GM10248 (cell line): Measurements from ENCODE around the gene ALG10.
A peak's percentile ranks its signal among the peaks of the same experiment; 100 is the strongest.
"Not testable (repeated sequence)": the region's sequence is repeated elsewhere in the genome, so short reads cannot be mapped to it uniquely, and the experiment has no call there.

Source experiments
- CTCF ChIA-PET: fragments of 300-600 bp; sonication (Branson Sonifier 250); formaldehyde crosslinking; extraction: SDS; loops from one replicate; lab custom pipeline; 2021; ENCODE audit warnings: antibody characterized with exemption; lab: Yijun Ruan, JAX
- POLR2A ChIA-PET: fragments of 350-650 bp; sonication (Branson Sonifier 250); formaldehyde crosslinking; extraction: SDS; loops from one replicate; lab custom pipeline; 2020; ENCODE audit warnings: antibody characterized with exemption; lab: Yijun Ruan, JAX
- DNase-seq: peaks from one replicate; pipeline ENCODE4 v3.0.0; 2012; ENCODE audit errors: extremely low spot score
- TF ChIP-seq, protein P1 (sequence below): IDR thresholded peaks from 2 replicates; pipeline ENCODE4 v1.5.1; 2012; ENCODE audit warnings: mild to moderate bottlenecking, low read depth; ENCODE audit errors: extremely low read depth, missing control alignments, control extremely low read depth

Gene ALG10

GRCh38 chr12:34016361-34016760 is 5.9 kb upstream of the ALG10 start:
- TF ChIP-seq, protein P1, sequence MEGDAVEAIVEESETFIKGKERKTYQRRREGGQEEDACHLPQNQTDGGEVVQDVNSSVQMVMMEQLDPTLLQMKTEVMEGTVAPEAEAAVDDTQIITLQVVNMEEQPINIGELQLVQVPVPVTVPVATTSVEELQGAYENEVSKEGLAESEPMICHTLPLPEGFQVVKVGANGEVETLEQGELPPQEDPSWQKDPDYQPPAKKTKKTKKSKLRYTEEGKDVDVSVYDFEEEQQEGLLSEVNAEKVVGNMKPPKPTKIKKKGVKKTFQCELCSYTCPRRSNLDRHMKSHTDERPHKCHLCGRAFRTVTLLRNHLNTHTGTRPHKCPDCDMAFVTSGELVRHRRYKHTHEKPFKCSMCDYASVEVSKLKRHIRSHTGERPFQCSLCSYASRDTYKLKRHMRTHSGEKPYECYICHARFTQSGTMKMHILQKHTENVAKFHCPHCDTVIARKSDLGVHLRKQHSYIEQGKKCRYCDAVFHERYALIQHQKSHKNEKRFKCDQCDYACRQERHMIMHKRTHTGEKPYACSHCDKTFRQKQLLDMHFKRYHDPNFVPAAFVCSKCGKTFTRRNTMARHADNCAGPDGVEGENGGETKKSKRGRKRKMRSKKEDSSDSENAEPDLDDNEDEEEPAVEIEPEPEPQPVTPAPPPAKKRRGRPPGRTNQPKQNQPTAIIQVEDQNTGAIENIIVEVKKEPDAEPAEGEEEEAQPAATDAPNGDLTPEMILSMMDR: no peak
- DNase-seq: no peak
- ChIA-PET CTCF (no interaction called here), POLR2A (no interaction called here)

DNA sequence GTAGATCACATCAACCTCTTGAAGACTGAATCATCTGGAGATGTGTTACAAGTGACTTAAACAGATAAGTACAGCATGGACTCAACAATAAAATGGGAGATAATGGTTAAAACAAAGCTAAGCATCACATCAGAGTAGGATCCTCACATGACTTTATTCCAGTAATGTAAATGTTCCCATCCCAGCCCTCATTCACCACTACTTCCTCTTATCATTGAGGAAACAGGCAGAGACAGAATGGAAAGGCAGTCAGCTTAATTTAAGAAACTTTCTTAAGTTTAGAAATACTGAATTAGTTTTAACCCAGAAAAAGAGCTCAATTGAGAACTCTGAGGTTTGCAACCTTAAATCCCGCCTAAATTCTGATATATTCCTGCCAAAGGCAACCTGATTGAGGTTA is 1.2 kb upstream of the ALG10 start:
- POLR2A ChIA-PET: no interaction called here
- DNase-seq: no peak
- TF ChIP-seq, protein P1: no peak
- CTCF ChIA-PET: interaction anchor here (1.1 to 4.6 kb wide), 3 partner anchors 1252 to 1266 kb away, joined by 4 to 71 read pairs (median 5); partner anchors contain the start of gene YARS2

DNA sequence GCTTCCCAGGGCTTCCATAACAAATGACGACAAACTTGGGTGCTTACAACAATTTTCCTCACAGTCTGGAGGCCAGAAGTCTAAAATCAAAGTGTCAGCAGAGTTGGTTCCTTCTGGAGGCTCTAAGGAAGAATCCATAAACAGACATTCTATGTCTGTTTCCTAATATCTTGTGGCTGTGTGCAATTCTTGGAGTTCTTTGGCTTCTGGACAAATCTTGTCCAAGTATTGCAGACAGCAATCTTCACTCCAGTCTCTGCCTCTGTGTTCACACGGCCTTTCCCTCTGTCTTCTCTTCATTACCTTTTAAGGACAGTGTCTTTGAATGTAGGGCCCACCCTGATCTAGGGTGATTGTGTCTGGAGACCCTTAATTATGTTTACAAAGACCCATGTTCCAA is 5.4 kb downstream of the ALG10 start:
- POLR2A ChIA-PET, DNase-seq: not testable (repeated sequence)
- CTCF ChIA-PET: interaction anchor here (1.9 kb wide), 1 partner anchor 1272 kb away, joined by 4 read pairs; the partner anchor contains the start of gene YARS2

DNA sequence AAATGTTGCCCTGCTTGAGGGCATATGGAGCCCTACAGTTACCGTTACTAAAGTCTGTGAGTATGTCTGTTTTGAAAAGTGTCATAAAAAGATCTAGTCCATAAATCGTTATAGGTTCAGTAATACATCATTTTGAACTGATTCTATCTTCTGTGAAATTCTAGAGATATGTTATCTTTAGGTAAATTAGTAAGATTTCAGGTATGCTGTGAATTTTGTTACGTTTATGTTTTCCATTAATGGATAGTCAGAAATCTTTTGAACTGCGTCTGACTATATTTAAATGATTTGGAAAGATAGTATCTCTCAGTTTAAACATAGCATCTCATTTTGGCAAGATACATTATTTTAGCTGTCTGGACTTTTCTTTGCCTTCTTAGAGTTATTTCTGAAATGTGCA is 8.3 kb downstream of the ALG10 start:
- no peak for DNase-seq
- ChIA-PET CTCF (interaction anchor here (1.1 kb wide), 1 partner anchor 1276 kb away, joined by 3 read pairs; no protein-coding TSS in a partner anchor), POLR2A (no interaction called here)
- TF ChIP-seq, protein P1: no peak

DNA sequence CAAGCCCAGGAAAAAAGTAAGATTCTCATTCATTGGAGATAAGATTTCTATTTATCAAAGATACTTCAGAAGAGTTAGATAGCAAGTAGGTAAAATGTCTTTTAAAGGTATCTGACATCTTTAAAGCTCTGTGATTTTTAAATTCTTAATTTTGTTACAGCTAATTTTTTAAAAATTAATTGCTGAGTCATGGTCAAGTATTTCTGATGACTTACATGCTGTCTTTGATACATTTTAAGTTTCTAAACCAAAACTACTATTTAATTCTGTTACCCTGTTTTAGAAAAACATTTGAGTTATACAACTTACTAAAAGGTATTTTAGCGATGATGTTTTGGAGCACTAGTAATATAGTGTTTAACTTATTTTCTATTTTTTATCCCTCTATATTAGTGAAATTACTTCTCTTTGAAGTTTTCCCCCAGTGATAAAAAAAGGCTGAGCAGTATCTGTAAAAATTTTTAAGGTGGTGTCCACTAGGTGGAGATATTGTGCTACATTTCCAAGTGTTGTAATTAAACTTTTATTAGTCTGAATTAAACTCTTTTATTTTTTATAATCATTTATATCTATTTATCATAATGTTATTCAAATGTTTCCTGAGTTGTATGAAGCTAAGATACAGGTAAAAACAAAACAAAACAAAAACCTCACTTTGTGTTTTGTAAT is 11.5 kb downstream of the ALG10 start:
- ChIA-PET CTCF (interaction anchor here (0.7 to 3.6 kb wide), 3 partner anchors 41 to 1283 kb away, joined by 3 to 14 read pairs (median 3); partner anchors contain the start of gene YARS2), POLR2A (no interaction called here)
- TF ChIP-seq, protein P1: peak; percentile 49
- DNase-seq: peak; percentile 3

- POLR2A ChIA-PET, DNase-seq: not testable (repeated sequence)
- CTCF ChIA-PET: interaction anchor here (1.3 kb wide), 1 partner anchor 9 kb away, joined by 3 read pairs; no protein-coding TSS in a partner anchor
- TF ChIP-seq, protein P1: peak; percentile 17
Measured at GRCh38 chr12:34038357-34038756, 16.1 kb downstream of the ALG10 start.

DNA sequence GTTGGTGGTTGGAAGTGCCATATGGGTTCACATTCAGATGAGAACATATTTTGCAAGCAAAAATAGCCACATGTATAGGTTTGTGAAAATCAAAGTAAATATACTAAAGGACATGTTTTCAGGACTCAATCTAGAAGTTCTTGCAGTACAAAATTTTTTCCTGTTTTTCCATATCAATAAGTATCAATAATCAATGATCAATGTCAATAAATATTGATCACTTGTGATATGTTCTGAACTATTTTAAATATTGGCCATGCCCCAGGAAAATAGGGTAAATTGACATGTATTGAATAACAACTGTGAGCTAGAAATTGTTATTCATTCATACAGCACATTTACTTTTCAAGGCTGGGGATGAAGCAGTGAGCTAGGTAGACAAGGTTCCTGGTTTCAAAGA is 24.3 kb downstream of the ALG10 start:
- ChIA-PET POLR2A (no interaction called here), CTCF (no interaction called here)
- no peak for DNase-seq
- TF ChIP-seq, protein P1: no peak

- DNase-seq, POLR2A ChIA-PET, CTCF ChIA-PET: not testable (repeated sequence)
Measured at GRCh38 chr12:34047855-34048254, 25.6 kb downstream of the ALG10 start.
